Stimulated activated CD8-positive, alpha-beta memory T cell treated with anti-CD3 and anti-CD28 coated beads, Interleukin-7, amount 100 ng/mL, for 4 hours (primary cell): Measurements from ENCODE around the gene MYO9A.

Source experiments
- DNase-seq, 2 donors: peaks; one replicate each; pipeline ENCODE4 v3.0.0-alpha.2; 2020; ENCODE audit warnings: low read depth in 2 of 2

The MYO9A gene

GRCh38 chr15:71808311-71809020 is 309.5 kb downstream of the MYO9A start:
- no peak for DNase-seq

- DNase-seq = no peak
Observed at GRCh38 chr15:71807691-71808091, 310.3 kb downstream of the MYO9A start.

- DNase-seq = no peak
Observed at GRCh38 chr15:71807125-71807629, 310.8 kb downstream of the MYO9A start.

GRCh38 chr15:71806452-71806931 is 311.5 kb downstream of the MYO9A start:
- no peak for DNase-seq

GRCh38 chr15:71804695-71805470 is 313.1 kb downstream of the MYO9A start:
- DNase-seq = no peak

- DNase-seq = no peak
Observed at GRCh38 chr15:71804226-71804625, 313.7 kb downstream of the MYO9A start.

- no peak for DNase-seq
Observed at GRCh38 chr15:71802770-71803169, 315.2 kb downstream of the MYO9A start.

GRCh38 chr15:71801935-71802655 is 315.9 kb downstream of the MYO9A start:
- no peak for DNase-seq

- DNase-seq = no peak
Observed at GRCh38 chr15:71800835-71801745, 316.9 kb downstream of the MYO9A start.

- DNase-seq = no peak
Observed at GRCh38 chr15:71800190-71800589, 317.8 kb downstream of the MYO9A start.

GRCh38 chr15:71798641-71799040 is 319.3 kb downstream of the MYO9A start:
- DNase-seq = no peak

GRCh38 chr15:71792521-71792920 is 325.4 kb downstream of the MYO9A start:
- DNase-seq = no peak

- no peak for DNase-seq
Observed at GRCh38 chr15:71791975-71792374, 326.0 kb downstream of the MYO9A start.

- no peak for DNase-seq
Observed at GRCh38 chr15:71790081-71790480, 327.9 kb downstream of the MYO9A start.

GRCh38 chr15:71789616-71790015 is 328.3 kb downstream of the MYO9A start:
- DNase-seq = no peak

GRCh38 chr15:71788646-71789579 is 329.0 kb downstream of the MYO9A start:
- DNase-seq = no peak

GRCh38 chr15:71786673-71787072 is 331.3 kb downstream of the MYO9A start:
- DNase-seq = no peak

GRCh38 chr15:71785996-71786395 is 332.0 kb downstream of the MYO9A start:
- no peak for DNase-seq

- DNase-seq = no peak
Observed at GRCh38 chr15:71784719-71785118, 333.2 kb downstream of the MYO9A start.
